Measurements from ENCODE around the gene TLCD3A. TPM values are rescaled to one million over a fixed set of nuclear protein-coding genes. Genes with fewer than 3 reads are reported as not detected.
A peak's percentile ranks its signal among the peaks of the same experiment; 100 is the strongest.

TLCD3A gene
- total RNA-seq, 1 experiment from 2014 or later, result 13.9 TPM

DNA sequence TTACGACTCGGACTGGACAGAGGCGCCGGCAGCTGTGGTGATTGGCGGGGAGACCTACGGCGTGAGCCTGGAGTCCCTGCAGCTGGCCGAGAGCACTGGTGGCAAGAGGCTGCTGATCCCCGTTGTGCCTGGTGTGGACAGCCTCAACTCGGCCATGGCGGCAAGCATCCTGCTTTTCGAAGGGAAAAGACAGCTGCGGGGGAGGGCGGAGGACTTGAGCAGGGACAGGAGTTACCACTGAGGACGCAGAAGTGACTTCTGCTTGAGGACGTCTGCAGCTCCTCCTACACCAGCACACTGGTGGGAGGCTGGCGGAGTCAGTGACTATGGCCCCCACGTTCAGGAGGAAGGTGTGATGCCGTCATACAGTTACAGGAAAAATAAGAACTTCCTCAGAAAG is 59.4 kb downstream of the TLCD3A start:
- TF ChIP-seq EZH2 (IDR thresholded peaks at IDR 0.05; ENCODE audit: low read length, unreplicated experiment), result no peak
- no peak for TF ChIP-seq EZH2phosphoT487 (IDR thresholded peaks at IDR 0.05; ENCODE audit: borderline replicate concordance, low read length)
- TF ChIP-seq, protein P1, sequence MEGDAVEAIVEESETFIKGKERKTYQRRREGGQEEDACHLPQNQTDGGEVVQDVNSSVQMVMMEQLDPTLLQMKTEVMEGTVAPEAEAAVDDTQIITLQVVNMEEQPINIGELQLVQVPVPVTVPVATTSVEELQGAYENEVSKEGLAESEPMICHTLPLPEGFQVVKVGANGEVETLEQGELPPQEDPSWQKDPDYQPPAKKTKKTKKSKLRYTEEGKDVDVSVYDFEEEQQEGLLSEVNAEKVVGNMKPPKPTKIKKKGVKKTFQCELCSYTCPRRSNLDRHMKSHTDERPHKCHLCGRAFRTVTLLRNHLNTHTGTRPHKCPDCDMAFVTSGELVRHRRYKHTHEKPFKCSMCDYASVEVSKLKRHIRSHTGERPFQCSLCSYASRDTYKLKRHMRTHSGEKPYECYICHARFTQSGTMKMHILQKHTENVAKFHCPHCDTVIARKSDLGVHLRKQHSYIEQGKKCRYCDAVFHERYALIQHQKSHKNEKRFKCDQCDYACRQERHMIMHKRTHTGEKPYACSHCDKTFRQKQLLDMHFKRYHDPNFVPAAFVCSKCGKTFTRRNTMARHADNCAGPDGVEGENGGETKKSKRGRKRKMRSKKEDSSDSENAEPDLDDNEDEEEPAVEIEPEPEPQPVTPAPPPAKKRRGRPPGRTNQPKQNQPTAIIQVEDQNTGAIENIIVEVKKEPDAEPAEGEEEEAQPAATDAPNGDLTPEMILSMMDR (conservative IDR thresholded peaks at IDR 0.05; ENCODE audit: low read depth, low read length), result no peak
- intact Hi-C loops (cut with micrococcal nuclease), result no loop called here
- Histone ChIP-seq H3K79me2 (ENCODE audit: low read length) (no peaks in the 10 kb centered on the region), H4K20me1 (ENCODE audit: low read length) (no peaks in the 10 kb centered on the region), H3K4me3 (ENCODE audit: low read length) (no peak overlapping the region), H3K36me3 (ENCODE audit: low read depth, low read length) (no peaks in the 10 kb centered on the region; the same call in 1 of the 2 replicates), H3K4me1 (ENCODE audit: insufficient read depth, low read length) (peaks cover 9% of the 10 kb centered on the region), H3K27me3 (ENCODE audit: low read length) (no peaks in the 10 kb centered on the region), H3K27ac (ENCODE audit: low read length) (no peak overlapping the region), H3K9ac (ENCODE audit: low read length) (no peak overlapping the region), H3F3A (ENCODE audit: low read length, unreplicated experiment) (no peaks in the 10 kb centered on the region), H3K9me2 (replicated peaks; ENCODE audit: low read length) (no peaks in the 10 kb centered on the region), H2AFZ (ENCODE audit: low read length) (no peak overlapping the region), H3K9me3 (ENCODE audit: low read length) (no peaks in the 10 kb centered on the region), H3K4me2 (ENCODE audit: low read length) (no peak overlapping the region)
- ATAC-seq (no peak), DNase-seq (no peak)
- POLR2A ChIA-PET (ENCODE audit: unreplicated experiment), result no interaction called here
- CTCF ChIA-PET, result interaction anchor here (0.6 kb wide), 1 partner anchor 74 kb away, joined by 3 read pairs; no protein-coding TSS in a partner anchor
- BruUV-seq (replicated peaks), result TSS peak; percentile 22

GRCh38 chr17:792277-792676 is 59.9 kb downstream of the TLCD3A start:
- H3F3A ChIP-seq (ENCODE audit: low read length, unreplicated experiment), result no peaks in the 10 kb centered on the region
- H3K9me3 ChIP-seq (ENCODE audit: low read length), result no peaks in the 10 kb centered on the region
- H3K4me2 ChIP-seq (ENCODE audit: low read length), result no peak overlapping the region
- H3K9me2 ChIP-seq (replicated peaks; ENCODE audit: low read length), result no peaks in the 10 kb centered on the region
- no peak for ATAC-seq
- H4K20me1 ChIP-seq (ENCODE audit: low read length), result no peaks in the 10 kb centered on the region
- BruUV-seq (replicated peaks), result no TSS peak
- no peak for DNase-seq
- no peak overlapping the region for H3K27ac ChIP-seq (ENCODE audit: low read length)
- peaks cover 9% of the 10 kb centered on the region for H3K4me1 ChIP-seq (ENCODE audit: insufficient read depth, low read length)
- TF ChIP-seq, protein P1 (conservative IDR thresholded peaks at IDR 0.05; ENCODE audit: low read depth, low read length), result peak; percentile 22; the same call in 1 of the 2 replicates
- TF ChIP-seq EZH2phosphoT487 (IDR thresholded peaks at IDR 0.05; ENCODE audit: borderline replicate concordance, low read length), result no peak
- H3K27me3 ChIP-seq (ENCODE audit: low read length), result no peaks in the 10 kb centered on the region
- no peak overlapping the region for H3K9ac ChIP-seq (ENCODE audit: low read length)
- no peak overlapping the region for H3K4me3 ChIP-seq (ENCODE audit: low read length)
- intact Hi-C loops (cut with micrococcal nuclease), result no loop called here
- no peaks in the 10 kb centered on the region; the same call in 1 of the 2 replicates for H3K36me3 ChIP-seq (ENCODE audit: low read depth, low read length)
- H2AFZ ChIP-seq (ENCODE audit: low read length), result no peak overlapping the region
- H3K79me2 ChIP-seq (ENCODE audit: low read length), result no peaks in the 10 kb centered on the region
- CTCF ChIA-PET, result interaction anchor here (0.6 kb wide), 1 partner anchor 74 kb away, joined by 3 read pairs; no protein-coding TSS in a partner anchor
- POLR2A ChIA-PET (ENCODE audit: unreplicated experiment), result no interaction called here

Other genes with a start within 250 kb of the TLCD3A start
- gene VPS53, start 17.8 kb upstream of the TLCD3A start, total RNA-seq (2014; rRNA removed), result 14.5 and 21.9 TPM in 2 replicates
- 24.6 and 25.0 TPM in 2 replicates for gene GEMIN4, start 19.7 kb downstream of the TLCD3A start, total RNA-seq (2014; rRNA removed)
- gene GLOD4, start 49.7 kb downstream of the TLCD3A start, total RNA-seq (2014; rRNA removed), result 33.8 and 40.6 TPM in 2 replicates
- 32.1 and 40.4 TPM in 2 replicates for gene MRM3, start 49.8 kb downstream of the TLCD3A start, total RNA-seq (2014; rRNA removed)
- gene NXN, start 247.2 kb downstream of the TLCD3A start, total RNA-seq (2014; rRNA removed), result 20.8 and 25.6 TPM in 2 replicates